ENCODE measurements around the gene DOCK4. TPM values are rescaled to one million over a fixed set of nuclear protein-coding genes. Genes with fewer than 3 reads are reported as not detected.

The DOCK4 gene
- total RNA-seq, 1 donor from 2014 or later, result 43.0 TPM

- peaks cover under 1% of the 10 kb centered on the region for H3K9me3 Mint-ChIP-seq (ENCODE audit: low read depth)
- no peaks in the 10 kb centered on the region for H3K27me3 Mint-ChIP-seq (ENCODE audit: low read depth)
- H3K27ac Mint-ChIP-seq (ENCODE audit: unreplicated experiment), result no peak overlapping the region
- DNase-seq (ENCODE audit: low spot score), result no peak
- TF ChIP-seq, protein P1, sequence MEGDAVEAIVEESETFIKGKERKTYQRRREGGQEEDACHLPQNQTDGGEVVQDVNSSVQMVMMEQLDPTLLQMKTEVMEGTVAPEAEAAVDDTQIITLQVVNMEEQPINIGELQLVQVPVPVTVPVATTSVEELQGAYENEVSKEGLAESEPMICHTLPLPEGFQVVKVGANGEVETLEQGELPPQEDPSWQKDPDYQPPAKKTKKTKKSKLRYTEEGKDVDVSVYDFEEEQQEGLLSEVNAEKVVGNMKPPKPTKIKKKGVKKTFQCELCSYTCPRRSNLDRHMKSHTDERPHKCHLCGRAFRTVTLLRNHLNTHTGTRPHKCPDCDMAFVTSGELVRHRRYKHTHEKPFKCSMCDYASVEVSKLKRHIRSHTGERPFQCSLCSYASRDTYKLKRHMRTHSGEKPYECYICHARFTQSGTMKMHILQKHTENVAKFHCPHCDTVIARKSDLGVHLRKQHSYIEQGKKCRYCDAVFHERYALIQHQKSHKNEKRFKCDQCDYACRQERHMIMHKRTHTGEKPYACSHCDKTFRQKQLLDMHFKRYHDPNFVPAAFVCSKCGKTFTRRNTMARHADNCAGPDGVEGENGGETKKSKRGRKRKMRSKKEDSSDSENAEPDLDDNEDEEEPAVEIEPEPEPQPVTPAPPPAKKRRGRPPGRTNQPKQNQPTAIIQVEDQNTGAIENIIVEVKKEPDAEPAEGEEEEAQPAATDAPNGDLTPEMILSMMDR (IDR thresholded peaks at IDR 0.05), result no peak
- H3K4me1 Mint-ChIP-seq (ENCODE audit: low read depth), result peaks cover 23% of the 10 kb centered on the region
- H3K4me3 Mint-ChIP-seq (ENCODE audit: unreplicated experiment), result no peak overlapping the region
- H3K36me3 Mint-ChIP-seq (ENCODE audit: low read depth), result peaks cover 24% of the 10 kb centered on the region
Measured at GRCh38 chr7:111753968-111754367, 452.2 kb downstream of the DOCK4 start.

- H3K36me3 Mint-ChIP-seq (ENCODE audit: low read depth), result peaks cover 18% of the 10 kb centered on the region
- H3K27ac Mint-ChIP-seq (ENCODE audit: unreplicated experiment), result no peak overlapping the region
- no peak overlapping the region for H3K4me3 Mint-ChIP-seq (ENCODE audit: unreplicated experiment)
- no peak for DNase-seq (ENCODE audit: low spot score)
- H3K9me3 Mint-ChIP-seq (ENCODE audit: low read depth), result peaks cover 4% of the 10 kb centered on the region
- TF ChIP-seq, protein P1 (IDR thresholded peaks at IDR 0.05), result peak; percentile 92
- H3K4me1 Mint-ChIP-seq (ENCODE audit: low read depth), result peaks cover 14% of the 10 kb centered on the region
- no peaks in the 10 kb centered on the region for H3K27me3 Mint-ChIP-seq (ENCODE audit: low read depth)
Measured at GRCh38 chr7:111752022-111752582, 454.1 kb downstream of the DOCK4 start.

GRCh38 chr7:111750878-111751277 is 455.3 kb downstream of the DOCK4 start:
- Mint-ChIP-seq H3K4me1 (ENCODE audit: low read depth) (peaks cover 5% of the 10 kb centered on the region), H3K4me3 (ENCODE audit: unreplicated experiment) (no peak overlapping the region), H3K36me3 (ENCODE audit: low read depth) (peaks cover 22% of the 10 kb centered on the region), H3K9me3 (ENCODE audit: low read depth) (peaks cover 4% of the 10 kb centered on the region), H3K27me3 (ENCODE audit: low read depth) (no peaks in the 10 kb centered on the region), H3K27ac (ENCODE audit: unreplicated experiment) (no peak overlapping the region)
- TF ChIP-seq, protein P1 (IDR thresholded peaks at IDR 0.05), result no peak
- no peak for DNase-seq (ENCODE audit: low spot score)

GRCh38 chr7:111750228-111750627 is 456.0 kb downstream of the DOCK4 start:
- no peak overlapping the region for H3K27ac Mint-ChIP-seq (ENCODE audit: unreplicated experiment)
- H3K27me3 Mint-ChIP-seq (ENCODE audit: low read depth), result no peaks in the 10 kb centered on the region
- H3K4me1 Mint-ChIP-seq (ENCODE audit: low read depth), result peaks cover 2% of the 10 kb centered on the region
- H3K9me3 Mint-ChIP-seq (ENCODE audit: low read depth), result peaks cover 4% of the 10 kb centered on the region
- DNase-seq (ENCODE audit: low spot score), result no peak
- H3K4me3 Mint-ChIP-seq (ENCODE audit: unreplicated experiment), result no peak overlapping the region
- H3K36me3 Mint-ChIP-seq (ENCODE audit: low read depth), result peaks cover 22% of the 10 kb centered on the region
- TF ChIP-seq, protein P1 (IDR thresholded peaks at IDR 0.05), result no peak

GRCh38 chr7:111749625-111750024 is 456.6 kb downstream of the DOCK4 start:
- Mint-ChIP-seq H3K4me3 (ENCODE audit: unreplicated experiment) (no peak overlapping the region), H3K27me3 (ENCODE audit: low read depth) (no peaks in the 10 kb centered on the region), H3K9me3 (ENCODE audit: low read depth) (peaks cover 4% of the 10 kb centered on the region), H3K27ac (ENCODE audit: unreplicated experiment) (no peak overlapping the region), H3K36me3 (ENCODE audit: low read depth) (peaks cover 27% of the 10 kb centered on the region), H3K4me1 (ENCODE audit: low read depth) (peaks cover 8% of the 10 kb centered on the region)
- TF ChIP-seq, protein P1 (IDR thresholded peaks at IDR 0.05), result no peak
- no peak for DNase-seq (ENCODE audit: low spot score)
